ENCODE results near the gene TCF7L2. TPM values are rescaled to one million over a fixed set of nuclear protein-coding genes. Genes with fewer than 3 reads are reported as not detected.
A peak's percentile ranks its signal among the peaks of the same experiment; 100 is the strongest.

The TCF7L2 gene
- total RNA-seq, 1 donor = 8.8 TPM

GRCh38 chr10:112918771-112919170, 31.3 kb upstream of the TCF7L2 start:
- H3K4me3 ChIP-seq (ENCODE audit: low read depth, low read length) = no peak overlapping the region
- TF ChIP-seq CTCF (IDR thresholded peaks at IDR 0.05; ENCODE audit: insufficient read depth, low read length) = no peak
- no peak for DNase-seq (ENCODE audit: low read depth)

GRCh38 chr10:112919721-112920120, 30.3 kb upstream of the TCF7L2 start:
- TF ChIP-seq CTCF (IDR thresholded peaks at IDR 0.05; ENCODE audit: insufficient read depth, low read length) = no peak
- H3K4me3 ChIP-seq (ENCODE audit: low read depth, low read length) = no peak overlapping the region
- DNase-seq (ENCODE audit: low read depth) = peak; percentile 58

- DNase-seq (ENCODE audit: low read depth) = no peak
- no peak overlapping the region for H3K4me3 ChIP-seq (ENCODE audit: low read depth, low read length)
- TF ChIP-seq CTCF (IDR thresholded peaks at IDR 0.05; ENCODE audit: insufficient read depth, low read length) = no peak
These were observed 22.9 kb upstream of the TCF7L2 start for GRCh38 chr10:112926906-112927688.

GRCh38 chr10:112927980-112928379, 22.1 kb upstream of the TCF7L2 start:
- no peak for DNase-seq (ENCODE audit: low read depth)
- no peak for TF ChIP-seq CTCF (IDR thresholded peaks at IDR 0.05; ENCODE audit: insufficient read depth, low read length)
- H3K4me3 ChIP-seq (ENCODE audit: low read depth, low read length) = no peak overlapping the region

GRCh38 chr10:112932658-112933057, 17.4 kb upstream of the TCF7L2 start:
- TF ChIP-seq CTCF (IDR thresholded peaks at IDR 0.05; ENCODE audit: insufficient read depth, low read length) = no peak
- H3K4me3 ChIP-seq (ENCODE audit: low read depth, low read length) = no peak overlapping the region
- DNase-seq (ENCODE audit: low read depth) = no peak

- no peak for TF ChIP-seq CTCF (IDR thresholded peaks at IDR 0.05; ENCODE audit: insufficient read depth, low read length)
- DNase-seq (ENCODE audit: low read depth) = no peak
- no peak overlapping the region for H3K4me3 ChIP-seq (ENCODE audit: low read depth, low read length)
These were observed 15.9 kb upstream of the TCF7L2 start for GRCh38 chr10:112934193-112934592.

Measured in fibroblast of the aortic adventitia (primary cell).